Measurements from ENCODE around the gene B4GALT3.

Gene B4GALT3

DNA sequence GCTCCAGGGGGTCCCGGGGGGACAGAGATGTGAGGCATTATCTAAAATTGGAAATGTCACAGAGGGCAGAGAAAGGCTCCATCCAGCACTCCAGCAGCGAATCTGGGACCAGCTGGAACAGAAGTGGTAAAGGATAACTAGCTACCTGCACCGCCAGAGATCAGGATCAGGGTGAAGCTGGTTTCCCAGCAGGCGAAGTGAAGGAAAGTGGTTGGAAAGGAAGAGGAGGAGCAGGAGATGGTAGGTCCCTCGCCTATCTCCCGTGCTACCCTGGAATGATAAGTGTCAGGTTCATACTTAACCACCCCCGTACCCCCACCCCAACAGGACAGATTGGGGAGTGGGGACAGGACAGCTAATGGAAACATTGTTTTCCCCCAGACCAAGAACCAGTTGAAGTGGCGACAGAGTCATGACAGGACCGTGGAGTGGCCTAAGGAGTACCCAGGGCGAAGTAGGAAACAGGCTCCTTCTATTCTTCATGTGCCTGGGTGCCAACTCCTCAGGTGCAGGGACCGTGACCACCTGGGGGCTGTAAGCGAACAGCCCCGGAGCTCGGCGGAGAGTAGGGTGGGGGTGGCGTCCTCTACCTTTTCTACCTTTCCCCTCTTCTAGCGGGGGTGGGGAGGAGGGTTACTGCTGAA lies 717 bp downstream of the B4GALT3 start:
- peak overlapping the region; percentile 99 for H3K4me3 ChIP-seq (ENCODE audit: control insufficient read depth, low read depth, low read length)
- no peak for DNase-seq (ENCODE audit: low read depth)
- TF ChIP-seq, protein P1, sequence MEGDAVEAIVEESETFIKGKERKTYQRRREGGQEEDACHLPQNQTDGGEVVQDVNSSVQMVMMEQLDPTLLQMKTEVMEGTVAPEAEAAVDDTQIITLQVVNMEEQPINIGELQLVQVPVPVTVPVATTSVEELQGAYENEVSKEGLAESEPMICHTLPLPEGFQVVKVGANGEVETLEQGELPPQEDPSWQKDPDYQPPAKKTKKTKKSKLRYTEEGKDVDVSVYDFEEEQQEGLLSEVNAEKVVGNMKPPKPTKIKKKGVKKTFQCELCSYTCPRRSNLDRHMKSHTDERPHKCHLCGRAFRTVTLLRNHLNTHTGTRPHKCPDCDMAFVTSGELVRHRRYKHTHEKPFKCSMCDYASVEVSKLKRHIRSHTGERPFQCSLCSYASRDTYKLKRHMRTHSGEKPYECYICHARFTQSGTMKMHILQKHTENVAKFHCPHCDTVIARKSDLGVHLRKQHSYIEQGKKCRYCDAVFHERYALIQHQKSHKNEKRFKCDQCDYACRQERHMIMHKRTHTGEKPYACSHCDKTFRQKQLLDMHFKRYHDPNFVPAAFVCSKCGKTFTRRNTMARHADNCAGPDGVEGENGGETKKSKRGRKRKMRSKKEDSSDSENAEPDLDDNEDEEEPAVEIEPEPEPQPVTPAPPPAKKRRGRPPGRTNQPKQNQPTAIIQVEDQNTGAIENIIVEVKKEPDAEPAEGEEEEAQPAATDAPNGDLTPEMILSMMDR (IDR thresholded peaks at IDR 0.05; ENCODE audit: control insufficient read depth, insufficient read depth, low read depth, low read length, missing control alignments), result no peak

DNA sequence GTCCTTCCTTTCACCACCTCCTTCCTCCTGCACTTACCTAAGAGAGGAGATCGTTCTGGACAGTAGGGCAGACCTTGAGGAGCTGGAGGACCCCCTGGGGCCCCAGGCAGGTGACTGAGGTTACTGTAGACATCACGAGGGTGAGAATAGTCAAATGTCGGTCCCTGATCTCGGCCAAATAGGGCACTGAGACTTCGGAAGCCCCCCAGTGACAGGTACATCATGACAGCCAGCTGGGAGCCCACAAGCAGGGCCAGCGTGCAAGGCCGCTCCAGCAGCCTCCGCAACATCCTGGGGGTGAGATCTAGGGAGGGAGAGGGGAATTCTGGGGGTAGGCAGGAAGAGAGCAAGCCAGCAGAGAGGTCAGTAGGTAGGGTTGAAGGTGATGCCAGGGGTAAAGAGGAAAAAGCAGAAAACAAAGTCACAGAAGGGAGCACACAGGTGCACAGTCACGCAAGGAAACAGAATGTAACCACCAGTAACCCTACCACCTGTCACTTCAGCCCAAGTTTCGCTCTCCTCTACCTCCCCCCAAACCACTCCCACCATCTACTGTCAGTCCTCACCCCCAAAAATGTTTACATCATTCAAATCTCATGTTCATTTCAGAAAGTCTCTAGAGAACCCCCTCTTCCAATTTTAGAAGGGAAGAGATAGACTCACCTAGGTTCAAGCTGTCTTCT lies 1.4 kb downstream of the B4GALT3 start:
- no peak overlapping the region; the same call in 1 of the 2 replicates for H3K4me3 ChIP-seq (ENCODE audit: control insufficient read depth, low read depth, low read length)
- no peak for DNase-seq (ENCODE audit: low read depth)
- TF ChIP-seq, protein P1 (IDR thresholded peaks at IDR 0.05; ENCODE audit: control insufficient read depth, insufficient read depth, low read depth, low read length, missing control alignments), result no peak

DNA sequence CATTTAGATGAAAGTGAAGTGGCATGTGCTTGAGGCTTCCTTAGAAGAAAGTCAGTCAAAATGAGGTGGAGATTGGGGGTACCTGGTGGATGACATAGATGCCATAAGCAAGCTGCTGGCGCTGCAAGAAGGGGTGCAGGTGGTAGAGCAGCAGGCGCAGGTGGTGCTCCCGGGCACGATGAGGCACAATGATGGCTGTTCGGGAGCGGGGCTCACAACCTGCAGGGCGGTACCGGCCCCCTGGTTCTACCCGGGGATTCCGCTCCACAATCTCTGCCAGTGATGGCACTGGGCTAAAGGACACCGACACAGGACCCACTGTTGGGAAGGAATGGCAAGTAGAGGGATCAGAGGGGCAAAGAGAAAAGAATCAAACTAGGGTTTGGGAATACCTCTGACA lies 2.4 kb downstream of the B4GALT3 start:
- no peak for DNase-seq (ENCODE audit: low read depth)
- TF ChIP-seq, protein P1 (IDR thresholded peaks at IDR 0.05; ENCODE audit: control insufficient read depth, insufficient read depth, low read depth, low read length, missing control alignments), result no peak
- no peak overlapping the region for H3K4me3 ChIP-seq (ENCODE audit: control insufficient read depth, low read depth, low read length)

DNA sequence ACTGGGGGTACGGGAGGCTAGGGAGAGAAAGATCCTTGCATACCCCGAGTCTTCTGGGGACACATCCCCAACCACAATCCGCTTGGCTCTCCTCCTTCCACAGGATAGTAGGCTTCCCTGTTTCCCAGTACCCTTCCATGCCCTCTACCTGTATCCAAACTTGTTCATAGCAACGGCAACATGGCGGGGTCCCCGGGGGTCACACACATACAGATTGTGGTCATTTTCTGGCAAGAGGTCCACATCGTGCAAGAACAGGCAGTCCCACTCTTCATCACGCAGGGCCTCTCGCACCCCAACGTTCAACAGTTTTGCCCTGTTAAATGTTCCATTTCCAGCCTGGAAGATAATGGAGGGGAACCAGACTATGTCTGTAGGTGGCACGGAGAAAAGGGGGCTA lies 3.6 kb downstream of the B4GALT3 start:
- H3K4me3 ChIP-seq (ENCODE audit: control insufficient read depth, low read depth, low read length), result no peak overlapping the region
- TF ChIP-seq, protein P1 (IDR thresholded peaks at IDR 0.05; ENCODE audit: control insufficient read depth, insufficient read depth, low read depth, low read length, missing control alignments), result no peak
- DNase-seq (ENCODE audit: low read depth), result no peak

DNA sequence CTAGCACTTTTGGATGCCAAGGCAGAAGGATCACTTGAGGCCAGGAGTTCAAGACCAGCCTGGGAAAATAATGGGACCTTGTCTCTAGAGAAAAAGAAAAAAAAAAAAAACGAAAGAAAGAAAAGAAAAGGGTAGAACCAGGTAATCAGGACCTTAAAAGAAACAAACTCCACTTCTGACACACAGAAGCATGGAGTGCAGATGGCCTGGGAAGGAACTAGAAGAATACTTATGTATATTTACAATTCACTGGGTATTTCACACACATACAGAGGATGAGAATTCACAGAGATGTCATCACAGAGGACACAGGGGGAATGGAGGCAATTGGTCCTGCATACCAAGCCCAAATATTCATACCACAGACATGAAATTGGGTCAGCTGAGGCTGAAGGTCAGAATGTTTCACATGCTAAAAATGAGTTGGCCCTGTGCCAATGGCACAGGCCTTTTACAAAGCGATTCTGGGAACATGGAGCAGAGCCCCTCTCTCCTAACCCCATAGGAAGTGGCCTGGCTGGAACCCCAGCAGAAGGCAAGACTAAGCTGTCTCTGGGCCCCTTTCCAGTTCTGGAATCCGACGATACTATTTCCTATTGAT lies 4.4 kb downstream of the B4GALT3 start:
- H3K4me3 ChIP-seq (ENCODE audit: control insufficient read depth, low read depth, low read length), result no peak overlapping the region
- peak; percentile 75 for DNase-seq (ENCODE audit: low read depth)
- TF ChIP-seq, protein P1 (IDR thresholded peaks at IDR 0.05; ENCODE audit: control insufficient read depth, insufficient read depth, low read depth, low read length, missing control alignments), result no peak

DNA sequence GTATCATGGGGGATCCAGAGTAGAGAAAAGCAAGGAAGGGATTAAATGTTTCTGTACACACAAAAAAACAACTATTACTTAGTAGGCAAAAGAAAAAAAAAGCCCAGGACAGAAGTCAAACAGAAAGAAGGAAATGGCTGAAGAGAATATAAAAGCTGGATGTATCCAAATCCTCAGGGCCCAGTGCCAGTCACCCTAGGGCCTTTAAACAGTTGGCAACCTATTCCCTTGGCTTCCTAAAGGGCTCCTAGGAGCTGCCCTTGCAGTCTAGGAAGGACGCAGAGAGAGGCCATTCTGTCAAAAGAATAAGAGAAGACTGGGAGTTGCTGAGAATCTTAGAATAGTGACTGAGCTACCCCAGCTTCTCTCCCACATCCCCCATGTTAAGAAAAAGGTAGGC lies 5.0 kb downstream of the B4GALT3 start:
- no peak for DNase-seq (ENCODE audit: low read depth)
- TF ChIP-seq, protein P1 (IDR thresholded peaks at IDR 0.05; ENCODE audit: control insufficient read depth, insufficient read depth, low read depth, low read length, missing control alignments), result no peak
- H3K4me3 ChIP-seq (ENCODE audit: control insufficient read depth, low read depth, low read length), result no peak overlapping the region
